Fibroblast of skin of abdomen (primary cell): ENCODE data around the gene SLC15A4.
"Not testable (repeated sequence)": the region's sequence is repeated elsewhere in the genome, so short reads cannot be mapped to it uniquely, and the experiment has no call there.

Experiments
- DNase-seq: peaks from one replicate; pipeline ENCODE4 v3.0.0-alpha.2; 2013

The SLC15A4 gene

GRCh38 chr12:128844031-128844635 is 20.4 kb upstream of the SLC15A4 start:
- no peak for DNase-seq

DNA sequence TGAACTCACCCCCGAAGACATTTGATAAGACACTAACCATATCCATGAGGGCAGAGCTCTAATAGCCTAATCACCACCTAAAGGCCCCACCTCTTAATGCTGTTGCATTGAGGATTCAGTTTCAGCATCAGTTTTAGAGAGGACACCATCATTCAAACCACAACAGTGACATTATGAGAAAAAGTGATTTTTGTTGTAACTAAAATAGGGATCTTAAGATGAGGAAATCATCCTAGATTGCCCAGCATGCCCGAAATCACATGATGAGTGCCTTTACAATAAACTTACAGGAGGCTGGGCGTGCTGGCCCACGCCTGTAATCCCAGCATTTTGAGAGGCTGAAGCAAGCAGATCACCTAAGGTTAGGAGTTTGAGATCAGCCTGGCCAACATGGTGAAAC is 19.8 kb upstream of the SLC15A4 start:
- DNase-seq, result no peak

DNA sequence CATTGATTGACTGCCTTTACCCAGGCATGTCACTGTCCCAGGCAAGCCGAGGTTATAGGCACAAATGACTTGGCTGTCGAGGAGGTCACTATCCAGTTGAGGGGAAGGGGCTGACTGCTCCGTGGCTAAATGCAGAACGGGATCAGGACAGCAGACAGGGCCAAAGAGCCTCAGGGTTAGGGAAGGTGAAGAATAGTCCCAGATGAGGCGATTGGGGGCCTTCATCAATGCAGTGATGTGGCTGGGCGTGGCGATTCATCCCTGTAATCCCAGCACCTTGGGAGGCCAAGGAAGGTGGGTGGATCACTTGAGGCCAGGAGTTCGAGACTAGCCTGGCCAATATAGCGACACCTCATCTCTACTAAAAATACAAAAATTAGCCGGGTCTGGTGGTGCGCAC is 18.8 kb upstream of the SLC15A4 start:
- DNase-seq, result no peak

DNA sequence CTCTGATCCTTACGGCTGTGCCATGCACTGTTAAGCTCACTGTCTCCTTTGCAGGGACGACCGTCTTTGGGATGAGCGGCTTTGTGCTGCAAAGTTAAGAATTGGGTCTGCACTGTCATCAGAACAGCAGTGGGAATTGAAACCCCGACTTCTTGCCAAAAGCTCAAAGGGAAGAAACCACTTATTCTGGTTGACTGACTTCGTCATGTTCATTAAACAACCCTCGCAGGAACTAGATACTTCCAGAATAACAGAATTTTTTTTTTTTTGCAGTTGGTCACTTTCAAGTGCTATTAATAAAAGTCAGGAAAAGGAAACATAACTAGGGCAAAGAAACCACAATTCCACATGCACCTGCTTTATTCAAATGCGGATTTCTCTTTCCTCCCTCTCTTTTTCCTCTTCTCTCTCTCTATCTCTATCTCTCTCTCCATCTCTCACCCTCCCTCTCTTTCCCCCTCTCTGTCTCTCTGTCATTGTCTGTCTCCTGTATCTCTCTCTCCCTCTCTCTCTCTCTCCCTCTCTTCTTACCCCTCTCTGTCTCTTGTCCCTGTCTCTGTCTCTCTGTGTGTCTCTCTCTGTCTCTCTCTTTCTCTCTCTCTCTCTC is 17.2 kb upstream of the SLC15A4 start:
- no peak for DNase-seq

DNA sequence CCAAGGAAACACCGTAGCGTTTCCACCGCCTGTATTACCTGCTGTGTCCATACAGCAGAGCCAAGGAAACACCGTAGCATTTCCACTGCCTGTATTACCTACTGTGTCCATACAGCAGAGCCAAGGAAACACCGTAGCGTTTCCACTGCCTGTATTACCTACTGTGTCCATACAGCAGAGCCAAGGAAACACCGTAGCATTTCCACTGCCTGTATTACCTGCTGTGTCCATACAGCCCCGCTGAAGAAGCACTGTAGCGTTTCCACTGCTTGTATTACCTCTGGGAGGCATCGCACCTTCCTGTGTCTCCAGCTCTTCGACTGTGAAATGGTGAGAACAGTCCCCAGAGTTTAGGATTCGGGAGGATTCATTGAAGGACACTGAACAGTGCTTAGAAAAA is 16.1 kb upstream of the SLC15A4 start:
- not testable (repeated sequence) for DNase-seq

GRCh38 chr12:128833418-128833817 is 9.7 kb upstream of the SLC15A4 start:
- DNase-seq, result no peak

DNA sequence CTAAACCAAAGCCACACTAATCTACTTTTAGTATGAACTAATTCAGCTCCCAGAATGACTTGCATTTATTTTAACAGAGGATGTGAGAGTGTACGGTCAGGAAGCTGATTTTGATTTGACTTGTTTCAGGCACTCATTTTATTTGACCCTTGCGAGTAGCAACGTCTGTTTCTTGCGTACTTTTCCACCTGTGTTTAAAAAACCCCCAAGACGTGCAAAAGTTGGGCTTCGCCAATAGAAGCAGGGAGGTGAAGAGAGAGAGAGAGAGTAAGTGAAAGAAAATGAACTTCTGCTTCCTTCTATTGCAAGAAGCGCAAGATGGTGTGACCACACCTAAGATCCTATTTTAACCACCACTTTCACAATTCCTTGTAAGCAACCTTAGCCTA is 6.7 kb upstream of the SLC15A4 start:
- DNase-seq, result no peak

DNA sequence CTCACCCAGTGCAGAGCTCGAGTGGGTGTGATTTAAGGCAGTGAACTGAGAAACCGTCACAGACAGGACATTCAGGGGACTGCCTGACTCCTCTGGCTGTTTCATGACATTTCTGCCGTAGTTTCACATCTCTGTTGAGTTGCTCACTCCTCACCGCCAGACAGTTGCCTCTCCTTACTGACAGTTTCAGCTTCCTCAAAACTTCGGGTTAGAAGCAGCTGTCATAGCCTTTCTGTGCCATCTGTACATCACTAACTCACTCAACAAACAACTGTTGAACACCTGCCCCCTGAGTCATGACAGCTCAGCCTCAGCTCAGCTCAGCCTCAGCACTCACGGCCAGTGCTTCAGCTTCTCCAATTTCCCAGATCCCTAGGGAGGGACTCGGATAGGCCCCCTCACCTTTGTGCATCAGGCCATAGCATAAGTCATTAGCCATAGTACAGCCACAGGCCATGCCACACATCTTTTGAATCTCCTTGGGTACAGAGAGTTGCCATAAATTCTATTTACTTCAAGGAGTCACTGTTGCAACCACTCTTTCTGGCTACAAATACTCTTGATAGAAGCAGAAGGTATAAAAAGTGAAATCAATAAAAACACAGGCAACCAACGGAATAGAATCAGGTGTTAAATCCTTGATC is 6.2 kb upstream of the SLC15A4 start:
- DNase-seq, result no peak

DNA sequence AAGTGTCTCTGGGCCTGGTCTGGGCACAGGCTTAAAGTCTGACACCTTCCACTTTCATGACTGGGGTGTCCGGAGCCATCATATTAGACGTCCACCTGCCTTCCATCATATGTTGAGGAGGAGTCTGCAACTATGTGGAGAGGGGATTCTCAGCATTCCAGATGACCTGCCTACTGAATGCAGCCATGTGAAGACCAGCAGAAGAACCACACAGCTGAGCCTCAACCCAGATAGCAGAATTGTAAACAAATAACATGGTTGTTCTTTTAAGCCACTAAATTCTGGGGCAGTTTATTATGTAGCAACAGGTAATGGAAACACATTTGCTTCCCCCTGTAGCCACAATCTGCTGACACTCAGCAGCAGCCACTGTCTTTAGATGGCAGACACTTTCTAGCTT is 4.0 kb upstream of the SLC15A4 start:
- no peak for DNase-seq

- no peak for DNase-seq
Observed at GRCh38 chr12:128825835-128826234, 2.1 kb upstream of the SLC15A4 start.

GRCh38 chr12:128823216-128823915 is 392 bp downstream of the SLC15A4 start:
- no peak for DNase-seq

DNA sequence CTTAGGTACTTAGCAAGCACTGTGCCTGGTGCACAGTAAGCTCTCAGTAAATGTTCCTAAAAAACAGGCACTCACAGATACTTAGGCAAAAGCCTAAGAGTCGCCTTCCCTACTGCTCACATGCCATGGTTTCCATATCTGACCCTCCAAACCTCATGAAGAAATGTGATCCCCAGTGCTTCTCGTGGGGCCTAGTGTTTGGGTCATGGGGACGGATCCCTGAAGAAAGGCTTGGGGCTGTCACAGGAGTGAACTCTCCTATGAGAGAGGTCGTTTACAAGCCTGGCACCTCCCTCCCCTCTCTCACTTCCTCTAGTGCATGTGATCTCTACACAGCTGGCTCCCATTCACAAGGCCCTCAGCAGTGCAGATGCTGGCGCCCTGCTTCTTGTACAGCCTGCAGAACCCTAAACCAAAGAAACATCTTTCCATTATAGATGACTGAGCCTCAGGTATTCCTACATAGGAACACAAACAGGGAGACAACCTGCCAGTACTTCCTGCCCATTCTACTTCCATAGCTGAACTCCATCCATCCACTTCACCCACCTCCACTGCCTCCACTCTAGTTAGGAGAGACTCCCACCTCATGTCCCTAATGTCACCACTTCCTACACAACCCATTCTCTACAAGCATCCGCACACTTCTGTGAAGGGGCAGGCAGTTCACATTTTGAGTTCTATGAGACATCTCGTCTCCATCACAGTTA is 2.9 kb downstream of the SLC15A4 start:
- DNase-seq, result no peak

GRCh38 chr12:128820253-128820652 is 3.5 kb downstream of the SLC15A4 start:
- DNase-seq, result no peak

GRCh38 chr12:128819293-128820144 is 4.2 kb downstream of the SLC15A4 start:
- DNase-seq, result no peak

GRCh38 chr12:128818065-128819022 is 5.4 kb downstream of the SLC15A4 start:
- peak; percentile 47 for DNase-seq

- DNase-seq, result no peak
Observed at GRCh38 chr12:128817111-128818015, 6.4 kb downstream of the SLC15A4 start.

GRCh38 chr12:128816643-128816920 is 7.2 kb downstream of the SLC15A4 start:
- DNase-seq, result no peak

- DNase-seq, result no peak
Observed at GRCh38 chr12:128815779-128816642, 7.7 kb downstream of the SLC15A4 start.
